ENCODE measurements around the gene TMEM9. TPM values are rescaled to one million over a fixed set of nuclear protein-coding genes. Genes with fewer than 3 reads are reported as not detected.

TMEM9 gene
- polyA plus RNA-seq, 4 donors = 116 to 160 (median 145) TPM

DNA sequence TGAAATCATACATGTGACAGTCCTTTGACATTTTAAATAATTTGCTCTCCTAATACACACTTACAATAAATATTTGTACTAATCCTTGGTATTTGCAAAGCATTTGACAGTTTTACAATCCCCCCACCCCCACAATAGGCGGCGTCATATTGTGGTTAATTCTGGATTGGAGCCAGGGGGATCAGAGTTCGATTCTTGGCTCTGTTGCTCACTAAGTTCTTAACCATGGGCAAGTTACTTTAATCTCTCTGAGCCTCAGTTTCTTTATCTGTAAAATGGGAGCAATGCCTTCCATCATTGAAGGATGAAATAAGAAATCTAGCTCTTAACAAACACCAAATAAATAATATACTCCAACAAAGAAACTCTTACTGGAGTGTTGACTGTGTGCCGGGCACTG is 65.9 kb downstream of the TMEM9 start:
- no peak for DNase-seq (ENCODE audit: low read depth in 4 of 4, low spot score in 3 of 4)

DNA sequence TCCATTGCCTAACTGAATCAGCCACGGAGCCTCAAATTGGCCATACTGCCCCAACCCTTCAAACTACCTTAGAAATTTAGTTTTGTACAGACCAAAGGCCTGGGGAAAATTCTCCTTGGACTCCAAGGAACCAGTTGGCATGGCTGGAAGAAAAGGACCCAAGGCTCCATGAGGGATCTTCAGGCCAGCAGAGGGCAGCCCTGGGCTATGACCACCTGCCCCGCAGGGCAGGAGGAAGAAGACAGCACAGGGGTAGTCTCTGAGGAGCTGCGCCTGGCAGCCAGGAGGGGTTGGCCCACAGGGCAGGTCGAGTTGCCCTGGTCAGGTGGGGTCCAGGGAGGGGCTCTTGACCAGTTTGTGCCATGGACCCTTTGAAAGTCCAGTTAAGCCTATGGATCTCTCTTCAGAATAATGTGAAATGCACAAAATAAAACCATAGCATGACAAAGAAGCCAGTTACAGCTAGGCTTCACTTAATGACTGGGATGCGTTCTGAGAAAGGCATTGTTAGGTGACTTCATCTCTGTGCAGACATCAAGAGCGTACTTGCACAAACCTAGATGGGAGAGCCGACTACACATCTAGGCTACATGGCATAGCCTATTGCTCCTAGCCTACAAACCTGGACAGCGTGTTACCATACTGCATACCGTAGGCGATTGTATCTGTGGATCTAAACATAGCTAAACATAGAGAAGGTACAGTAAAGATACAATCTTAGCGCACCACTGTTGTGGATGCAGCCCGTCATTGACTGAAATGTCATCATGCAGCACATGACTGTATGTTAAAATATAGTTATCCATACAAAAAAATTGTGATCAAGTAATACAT is 68.2 kb downstream of the TMEM9 start:
- no peak for DNase-seq (ENCODE audit: low read depth in 4 of 4, low spot score in 3 of 4)

Other genes with a start within 250 kb of the TMEM9 start
- gene KIF21B, start 130.8 kb downstream of the TMEM9 start, polyA plus RNA-seq (ENCODE audit: insufficient read length in 4 of 4) = 1 to 10 TPM; 2.1 to 3.5 (median 2.5) TPM
- under 1 TPM; 0.03 to 0.40 (median 0.29) TPM for gene CACNA1S, start 42.0 kb downstream of the TMEM9 start, polyA plus RNA-seq (ENCODE audit: insufficient read length in 4 of 4)
- under 1 TPM in 3 of 4 donors, not detected in 1; 0.11 to 0.20 (median 0.17) TPM for gene ASCL5, start 27.3 kb downstream of the TMEM9 start, polyA plus RNA-seq (ENCODE audit: insufficient read length in 4 of 4)
- gene IGFN1, start 36.4 kb upstream of the TMEM9 start, polyA plus RNA-seq (ENCODE audit: insufficient read length in 4 of 4) = 10 to 100 TPM in 1 of 4 donors, 1 to 10 TPM in 1, under 1 TPM in 2; 0.46 to 10.6 (median 1.2) TPM
- gene PKP1, start 129.0 kb upstream of the TMEM9 start, polyA plus RNA-seq (ENCODE audit: insufficient read length in 4 of 4) = under 1 TPM; 0.09 to 0.40 (median 0.13) TPM
- 10 to 100 TPM; 18.9 to 66.5 (median 56.1) TPM for gene TNNT2, start 223.2 kb upstream of the TMEM9 start, polyA plus RNA-seq (ENCODE audit: insufficient read length in 4 of 4)
- 10 to 100 TPM in 3 of 4 donors, under 1 TPM in 1; 0.60 to 38.6 (median 29.7) TPM for gene LAD1, start 244.8 kb upstream of the TMEM9 start, polyA plus RNA-seq (ENCODE audit: insufficient read length in 4 of 4)

All from left renal pelvis (tissue), 4 donors.